GM19025 (cell line): ENCODE data around the gene USP31.
A peak's percentile ranks its signal among the peaks of the same experiment; 100 is the strongest.

Experiments used
- ATAC-seq: cut with Tn5 transposase; IDR thresholded peaks from one replicate; pipeline ENCODE4 v1.9.1; 2021; ENCODE audit warnings: mild to moderate bottlenecking, low read depth, moderate library complexity; ENCODE audit not compliant: unreplicated experiment

USP31 gene

GRCh38 chr16:23149267-23149992, at the start of gene USP31:
USP31 (minus strand) TSS chr16:23149452; CDS start chr16:23149270, 182 bp downstream.
- peak; percentile 93 for ATAC-seq

GRCh38 chr16:23196539-23196938, 47.3 kb upstream of the USP31 start:
- no peak for ATAC-seq

- ATAC-seq, result no peak
These were observed 46.2 kb upstream of the USP31 start for GRCh38 chr16:23195366-23195978.

- no peak for ATAC-seq
These were observed 45.4 kb upstream of the USP31 start for GRCh38 chr16:23194497-23195221.

GRCh38 chr16:23188911-23189310, 39.7 kb upstream of the USP31 start:
- ATAC-seq, result no peak

- no peak for ATAC-seq
These were observed 38.1 kb upstream of the USP31 start for GRCh38 chr16:23187341-23187740.

- no peak for ATAC-seq
These were observed 36.9 kb upstream of the USP31 start for GRCh38 chr16:23186171-23186570.

GRCh38 chr16:23185656-23186055, 36.4 kb upstream of the USP31 start:
- no peak for ATAC-seq

- no peak for ATAC-seq
These were observed 34.3 kb upstream of the USP31 start for GRCh38 chr16:23183543-23183862.

- ATAC-seq, result peak; percentile 12
These were observed 33.7 kb upstream of the USP31 start, which contains the start of gene SCNN1G for GRCh38 chr16:23182679-23183542. SCNN1G (plus strand) TSS chr16:23182745; CDS start chr16:23186272, 3,527 bp downstream.

- ATAC-seq, result peak; percentile 86
These were observed 33.0 kb upstream of the USP31 start for GRCh38 chr16:23182206-23182678.

- no peak for ATAC-seq
These were observed 32.3 kb upstream of the USP31 start for GRCh38 chr16:23181506-23181905.

GRCh38 chr16:23175651-23176050, 26.4 kb upstream of the USP31 start:
- no peak for ATAC-seq

- ATAC-seq, result no peak
These were observed 25.4 kb upstream of the USP31 start for GRCh38 chr16:23174622-23175021.

GRCh38 chr16:23172994-23173393, 23.7 kb upstream of the USP31 start:
- no peak for ATAC-seq

GRCh38 chr16:23172583-23172982, 23.3 kb upstream of the USP31 start:
- ATAC-seq, result no peak

- no peak for ATAC-seq
These were observed 15.5 kb upstream of the USP31 start for GRCh38 chr16:23164736-23165135.

- ATAC-seq, result no peak
These were observed 14.7 kb upstream of the USP31 start for GRCh38 chr16:23163921-23164320.

GRCh38 chr16:23160574-23160973, 11.3 kb upstream of the USP31 start:
- ATAC-seq, result no peak

GRCh38 chr16:23160082-23160481, 10.8 kb upstream of the USP31 start:
- ATAC-seq, result no peak
